HCT116 (cell line): ENCODE data around the gene GRIK4. TPM values are rescaled to one million over a fixed set of nuclear protein-coding genes. Genes with fewer than 3 reads are reported as not detected.

Experiments
- ATAC-seq: fragments of 200-7000 bp; cut with Tn5 transposase; 2 replicates; pipeline ENCODE4 v1.9.1; 2020; ENCODE audit warnings: mild to moderate bottlenecking, moderate library complexity
- BruUV-seq: library from RNA; stranded (reverse); fragments of 400-500 nt; replicated peaks from 2 replicates; lab custom pipeline; 2021; lab: Mats Ljungman, UMichigan
- CTCF ChIA-PET: fragments of 300-600 bp; sonication (Branson Sonifier 250); formaldehyde crosslinking; loops from one replicate; lab custom pipeline; 2021; ENCODE audit warnings: antibody characterized with exemption; lab: Charles Lee
- POLR2A ChIA-PET: fragments of 300-600, 350-600 bp; sonication (Branson Sonifier 250); formaldehyde crosslinking; loops from one replicate; lab custom pipeline; 2021; ENCODE audit warnings: antibody characterized with exemption; lab: Charles Lee
- RAD21 ChIA-PET, 2 experiments: fragments of 300-600 bp; sonication (Branson Sonifier 250); formaldehyde crosslinking; loops; one replicate each; lab custom pipeline; 2023; ENCODE audit warnings: low total read pairs in 2 of 2; ENCODE audit not compliant: uncharacterized antibody in 2 of 2, unreplicated experiment in 2 of 2, low non-redundant PET in 1 of 2; lab: Charles Lee
- DNase-seq: peaks from one replicate; pipeline ENCODE4 v3.0.0-alpha.2; 2010; ENCODE audit warnings: low read depth, low spot score
- H2AFZ ChIP-seq: fragments of 200-600 bp; shearing (Covaris generic), sonication (generic); 2 replicates; pipeline ENCODE4 v1.6.1; 2017; ENCODE audit warnings: low read depth, mixed run types, mixed read lengths, antibody characterized with exemption, low read length; ENCODE audit not compliant: poor library complexity, severe bottlenecking
- H3K27ac ChIP-seq: 2 replicates; pipeline ENCODE4 v1.5.1; 2012; ENCODE audit warnings: low read depth, low read length
- H3K27me3 ChIP-seq: fragments of 200-600 bp; sonication (generic); 2 replicates; pipeline ENCODE4 v1.6.1; 2016; ENCODE audit warnings: mixed run types, low read length, mixed read lengths; ENCODE audit not compliant: insufficient read depth
- H3K36me3 ChIP-seq, 2 experiments: fragments of 200-500 bp in 1 of 2; fragments of 200-600 bp in 1 of 2; sonication (Bioruptor generic) in 1 of 2; sonication (generic) in 1 of 2; 2 replicates each; pipeline versions ENCODE4 v1.5.1 to v1.6.1; 2014 to 2016; ENCODE audit warnings: low read length in 2 of 2, inconsistent platforms in 1 of 2, mixed read lengths in 1 of 2, mixed run types in 1 of 2; ENCODE audit not compliant: insufficient read depth in 2 of 2, control insufficient read depth in 1 of 2
- H3K4me1 ChIP-seq, 2 experiments: fragments of 200-600 bp in 1 of 2; sonication (generic) in 1 of 2; 2 replicates each; pipeline versions ENCODE4 v1.5.1 to v1.6.1; 2012 to 2017; ENCODE audit warnings: low read length in 2 of 2, inconsistent platforms in 1 of 2, mild to moderate bottlenecking in 1 of 2, mixed read lengths in 1 of 2, mixed run types in 1 of 2, moderate library complexity in 1 of 2; ENCODE audit not compliant: insufficient read depth in 2 of 2, control insufficient read depth in 1 of 2
- H3K4me2 ChIP-seq: fragments of 200-600 bp; sonication (generic); 2 replicates; pipeline ENCODE4 v1.6.1; 2017; ENCODE audit warnings: mixed run types, low read length, mixed read lengths
- H3K4me3 ChIP-seq, 2 experiments: fragments of 200-600 bp in 1 of 2; sonication (generic) in 1 of 2; replicated peaks in 1 of 2; 2 replicates each; pipeline ENCODE4 v1.5.1; 2011 to 2016; ENCODE audit warnings: low read length in 2 of 2, control low read depth in 1 of 2, low read depth in 1 of 2, mild to moderate bottlenecking in 1 of 2, mixed read lengths in 1 of 2, mixed run types in 1 of 2
- H3K79me2 ChIP-seq: fragments of 200-600 bp; sonication (generic); 2 replicates; pipeline ENCODE4 v1.6.1; 2017; ENCODE audit warnings: mild to moderate bottlenecking, mixed run types, low read length, moderate library complexity, mixed read lengths; ENCODE audit not compliant: insufficient read depth
- H3K9ac ChIP-seq: fragments of 200-600 bp; sonication (generic); 2 replicates; pipeline ENCODE4 v1.6.1; 2016; ENCODE audit warnings: low read length, mixed read lengths
- H3K9me2 ChIP-seq: fragments of 200-600 bp; sonication (generic), shearing (Covaris generic); 2 replicates; pipeline ENCODE4 v1.6.1; 2017; ENCODE audit warnings: mixed run types, mild to moderate bottlenecking, moderate library complexity; ENCODE audit not compliant: insufficient read depth
- H3K9me3 ChIP-seq, 2 experiments: fragments of 200-500 bp in 1 of 2; fragments of 200-600 bp in 1 of 2; sonication (Bioruptor generic) in 1 of 2; sonication (generic) in 1 of 2; 2 replicates each; pipeline ENCODE4 v1.6.1; 2014 to 2017; ENCODE audit warnings: low read length in 2 of 2, mixed read lengths in 2 of 2, inconsistent platforms in 1 of 2, low read depth in 1 of 2, mild to moderate bottlenecking in 1 of 2, mixed run types in 1 of 2, moderate library complexity in 1 of 2; ENCODE audit not compliant: control insufficient read depth in 1 of 2, insufficient read depth in 1 of 2
- H4K20me1 ChIP-seq: fragments of 200-600 bp; sonication (generic), shearing (Covaris generic); 2 replicates; pipeline ENCODE4 v1.6.1; 2017; ENCODE audit warnings: mixed run types, mild to moderate bottlenecking, moderate library complexity; ENCODE audit not compliant: insufficient read depth
- EGR1 ChIP-seq: IDR thresholded peaks from 2 replicates; pipeline ENCODE4 v1.6.1; 2012; ENCODE audit warnings: low read depth
- EZH2phosphoT487 ChIP-seq: fragments of 200-600 bp; IDR thresholded peaks from 2 replicates; pipeline ENCODE4 v1.6.1; 2018; ENCODE audit warnings: antibody characterized with exemption, borderline replicate concordance
- FOSL1 ChIP-seq: IDR thresholded peaks from 2 replicates; pipeline ENCODE4 v1.6.1; 2012; ENCODE audit warnings: low read depth
- RAD21 ChIP-seq: IDR thresholded peaks from 2 replicates; pipeline ENCODE4 v1.6.1; 2012; ENCODE audit warnings: low read depth, mild to moderate bottlenecking
- TCF7L2 ChIP-seq: IDR thresholded peaks from 2 replicates; pipeline ENCODE4 v1.7.0; 2011; ENCODE audit warnings: borderline replicate concordance, inconsistent platforms; ENCODE audit not compliant: insufficient read depth, insufficient read length; ENCODE audit errors: extremely low read depth
- ZNF274 ChIP-seq: fragments of 200-500 bp; sonication (Bioruptor generic); IDR thresholded peaks from 2 replicates; pipeline ENCODE4 v1.6.1; 2014; ENCODE audit warnings: mild to moderate bottlenecking, low read depth, low read length, inconsistent platforms
- intact Hi-C: fragments of 100-400 bp; cut with micrococcal nuclease; formaldehyde crosslinking; loops from 2 replicates; pipeline ENCODE4 v1.10.0; 2022
- total RNA-seq: library from RNA; stranded (reverse); gene quantifications from one replicate; pipeline ENCODE4 v1.2.1, GENCODE V29; 2021; ENCODE audit not compliant: unreplicated experiment
- TF ChIP-seq, protein P1 (sequence below): IDR thresholded peaks from 2 replicates; pipeline ENCODE4 v1.6.1; 2012; ENCODE audit warnings: low read depth
- TF ChIP-seq, protein P2 (sequence below): IDR thresholded peaks from 2 replicates; pipeline ENCODE4 v1.6.1; 2012
- TF ChIP-seq, protein P3 (sequence below), 3 experiments: fragments of 200-600 bp in 1 of 3; sonication (generic) in 1 of 3; IDR thresholded peaks in 2 of 3; conservative IDR thresholded peaks in 1 of 3; 2 replicates each; pipeline ENCODE4 v1.5.1; 2012 to 2017; ENCODE audit warnings: low read depth in 2 of 3, low read length in 2 of 3, antibody characterized with exemption in 1 of 3, borderline replicate concordance in 1 of 3, control low read depth in 1 of 3, mild to moderate bottlenecking in 1 of 3, mixed read lengths in 1 of 3, mixed run types in 1 of 3, moderate library complexity in 1 of 3; ENCODE audit not compliant: insufficient read depth in 1 of 3

The GRIK4 gene
- total RNA-seq, 1 experiment from 2014 or later, result 0.52 TPM

DNA sequence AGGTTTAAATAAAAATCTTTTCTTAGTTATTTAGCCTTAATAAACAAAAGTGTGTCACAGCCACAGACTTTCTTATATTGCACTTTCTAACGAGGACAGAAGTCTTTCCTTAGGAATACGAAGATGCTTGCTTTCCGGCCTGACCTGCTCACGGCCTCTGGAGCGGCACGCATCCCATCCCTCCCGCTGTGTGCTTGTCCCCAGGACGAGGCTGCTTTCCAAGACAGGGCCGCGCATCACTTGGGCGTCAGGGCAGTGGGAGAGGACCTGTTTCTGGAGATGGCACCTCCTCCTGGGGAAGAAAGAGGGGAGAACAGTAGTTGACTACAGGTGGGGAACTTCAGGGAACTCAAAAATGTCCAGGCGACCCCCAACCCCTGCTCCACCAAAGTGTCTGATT lies 26.4 kb downstream of the GRIK4 start:
- CTCF ChIA-PET, result no interaction called here
- no TSS peak for BruUV-seq
- H3K4me2 ChIP-seq, result no peak overlapping the region
- H3K9me2 ChIP-seq, result no peaks in the 10 kb centered on the region
- TF ChIP-seq EZH2phosphoT487 (no peak), RAD21 (no peak), ZNF274 (no peak), EGR1 (no peak), TCF7L2 (no peak), FOSL1 (no peak)
- TF ChIP-seq, protein P1, sequence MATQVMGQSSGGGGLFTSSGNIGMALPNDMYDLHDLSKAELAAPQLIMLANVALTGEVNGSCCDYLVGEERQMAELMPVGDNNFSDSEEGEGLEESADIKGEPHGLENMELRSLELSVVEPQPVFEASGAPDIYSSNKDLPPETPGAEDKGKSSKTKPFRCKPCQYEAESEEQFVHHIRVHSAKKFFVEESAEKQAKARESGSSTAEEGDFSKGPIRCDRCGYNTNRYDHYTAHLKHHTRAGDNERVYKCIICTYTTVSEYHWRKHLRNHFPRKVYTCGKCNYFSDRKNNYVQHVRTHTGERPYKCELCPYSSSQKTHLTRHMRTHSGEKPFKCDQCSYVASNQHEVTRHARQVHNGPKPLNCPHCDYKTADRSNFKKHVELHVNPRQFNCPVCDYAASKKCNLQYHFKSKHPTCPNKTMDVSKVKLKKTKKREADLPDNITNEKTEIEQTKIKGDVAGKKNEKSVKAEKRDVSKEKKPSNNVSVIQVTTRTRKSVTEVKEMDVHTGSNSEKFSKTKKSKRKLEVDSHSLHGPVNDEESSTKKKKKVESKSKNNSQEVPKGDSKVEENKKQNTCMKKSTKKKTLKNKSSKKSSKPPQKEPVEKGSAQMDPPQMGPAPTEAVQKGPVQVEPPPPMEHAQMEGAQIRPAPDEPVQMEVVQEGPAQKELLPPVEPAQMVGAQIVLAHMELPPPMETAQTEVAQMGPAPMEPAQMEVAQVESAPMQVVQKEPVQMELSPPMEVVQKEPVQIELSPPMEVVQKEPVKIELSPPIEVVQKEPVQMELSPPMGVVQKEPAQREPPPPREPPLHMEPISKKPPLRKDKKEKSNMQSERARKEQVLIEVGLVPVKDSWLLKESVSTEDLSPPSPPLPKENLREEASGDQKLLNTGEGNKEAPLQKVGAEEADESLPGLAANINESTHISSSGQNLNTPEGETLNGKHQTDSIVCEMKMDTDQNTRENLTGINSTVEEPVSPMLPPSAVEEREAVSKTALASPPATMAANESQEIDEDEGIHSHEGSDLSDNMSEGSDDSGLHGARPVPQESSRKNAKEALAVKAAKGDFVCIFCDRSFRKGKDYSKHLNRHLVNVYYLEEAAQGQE, result no peak
- TF ChIP-seq, protein P2, sequence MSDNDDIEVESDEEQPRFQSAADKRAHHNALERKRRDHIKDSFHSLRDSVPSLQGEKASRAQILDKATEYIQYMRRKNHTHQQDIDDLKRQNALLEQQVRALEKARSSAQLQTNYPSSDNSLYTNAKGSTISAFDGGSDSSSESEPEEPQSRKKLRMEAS, result no peak
- TF ChIP-seq, protein P3, sequence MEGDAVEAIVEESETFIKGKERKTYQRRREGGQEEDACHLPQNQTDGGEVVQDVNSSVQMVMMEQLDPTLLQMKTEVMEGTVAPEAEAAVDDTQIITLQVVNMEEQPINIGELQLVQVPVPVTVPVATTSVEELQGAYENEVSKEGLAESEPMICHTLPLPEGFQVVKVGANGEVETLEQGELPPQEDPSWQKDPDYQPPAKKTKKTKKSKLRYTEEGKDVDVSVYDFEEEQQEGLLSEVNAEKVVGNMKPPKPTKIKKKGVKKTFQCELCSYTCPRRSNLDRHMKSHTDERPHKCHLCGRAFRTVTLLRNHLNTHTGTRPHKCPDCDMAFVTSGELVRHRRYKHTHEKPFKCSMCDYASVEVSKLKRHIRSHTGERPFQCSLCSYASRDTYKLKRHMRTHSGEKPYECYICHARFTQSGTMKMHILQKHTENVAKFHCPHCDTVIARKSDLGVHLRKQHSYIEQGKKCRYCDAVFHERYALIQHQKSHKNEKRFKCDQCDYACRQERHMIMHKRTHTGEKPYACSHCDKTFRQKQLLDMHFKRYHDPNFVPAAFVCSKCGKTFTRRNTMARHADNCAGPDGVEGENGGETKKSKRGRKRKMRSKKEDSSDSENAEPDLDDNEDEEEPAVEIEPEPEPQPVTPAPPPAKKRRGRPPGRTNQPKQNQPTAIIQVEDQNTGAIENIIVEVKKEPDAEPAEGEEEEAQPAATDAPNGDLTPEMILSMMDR (IDR thresholded peaks at IDR 0.05 in 2 of 3, conservative IDR thresholded peaks at IDR 0.05 in 1 of 3; ENCODE audit: borderline replicate concordance in 1 of 3, insufficient read depth in 1 of 3, low read depth in 2 of 3, low read length in 2 of 3), result no peak
- H3K4me3 ChIP-seq, result no peak overlapping the region
- peaks cover 13 to 15% of the 10 kb centered on the region in 2 experiments for H3K4me1 ChIP-seq
- POLR2A ChIA-PET, result no interaction called here
- H3K27ac ChIP-seq, result no peak overlapping the region
- H3K27me3 ChIP-seq, result no peaks in the 10 kb centered on the region
- no peak for DNase-seq
- RAD21 ChIA-PET, result no interaction called here
- intact Hi-C loops, result no loop called here
- no peaks in the 10 kb centered on the region for H3K36me3 ChIP-seq
- H3K79me2 ChIP-seq, result no peaks in the 10 kb centered on the region
- H4K20me1 ChIP-seq, result no peaks in the 10 kb centered on the region
- peaks cover 0 to 5% of the 10 kb centered on the region in 2 experiments; a peak in 1 of 4 replicates for H3K9me3 ChIP-seq
- no peak for ATAC-seq
- no peak overlapping the region for H3K9ac ChIP-seq
- no peak overlapping the region for H2AFZ ChIP-seq
